RWPE2 (cell line): ENCODE results near the gene CCDC124.

ENCODE experiments used
- ATAC-seq: fragments of 200-7000 bp; cut with Tn5 transposase; 3 replicates; pipeline ENCODE4 v1.9.1; 2021; ENCODE audit warnings: low read depth
- DNase-seq: peaks from one replicate; pipeline ENCODE4 v3.0.0-alpha.2; 2020; ENCODE audit warnings: low spot score
- H3K27ac ChIP-seq: fragments of 450-650 bp; 2 replicates; pipeline ENCODE4 v1.5.1; 2017; ENCODE audit warnings: mild to moderate bottlenecking; ENCODE audit not compliant: poor library complexity, severe bottlenecking
- H3K27me3 ChIP-seq: fragments of 250-450 bp; sonication (Bioruptor Pico); 2 replicates; pipeline ENCODE4 v1.5.1; 2021; ENCODE audit warnings: mild to moderate bottlenecking, moderate library complexity; ENCODE audit not compliant: insufficient read depth, poor library complexity, severe bottlenecking
- H3K36me3 ChIP-seq: fragments of 250-450 bp; sonication (Bioruptor Pico); 2 replicates; pipeline ENCODE4 v1.5.1; 2020; ENCODE audit warnings: low read depth, mild to moderate bottlenecking, moderate library complexity
- H3K4me1 ChIP-seq: fragments of 250-450 bp; sonication (Bioruptor Pico); 2 replicates; pipeline ENCODE4 v1.5.1; 2021; ENCODE audit warnings: mild to moderate bottlenecking, moderate library complexity; ENCODE audit not compliant: insufficient read depth, poor library complexity, severe bottlenecking
- H3K4me3 ChIP-seq: fragments of 250-450 bp; sonication (Bioruptor Pico); 2 replicates; pipeline ENCODE4 v1.5.1; 2021; ENCODE audit warnings: mild to moderate bottlenecking, moderate library complexity; ENCODE audit not compliant: severe bottlenecking
- H3K9me3 ChIP-seq: fragments of 250-450 bp; sonication (Bioruptor Pico); 2 replicates; pipeline ENCODE4 v1.5.1; 2021; ENCODE audit warnings: mild to moderate bottlenecking, moderate library complexity; ENCODE audit not compliant: severe bottlenecking
- CTCF ChIP-seq: fragments of 450-650 bp; IDR thresholded peaks from one replicate; pipeline ENCODE4 v1.5.1; 2017; ENCODE audit warnings: mild to moderate bottlenecking, moderate library complexity; ENCODE audit not compliant: poor library complexity, severe bottlenecking

The CCDC124 gene

DNA sequence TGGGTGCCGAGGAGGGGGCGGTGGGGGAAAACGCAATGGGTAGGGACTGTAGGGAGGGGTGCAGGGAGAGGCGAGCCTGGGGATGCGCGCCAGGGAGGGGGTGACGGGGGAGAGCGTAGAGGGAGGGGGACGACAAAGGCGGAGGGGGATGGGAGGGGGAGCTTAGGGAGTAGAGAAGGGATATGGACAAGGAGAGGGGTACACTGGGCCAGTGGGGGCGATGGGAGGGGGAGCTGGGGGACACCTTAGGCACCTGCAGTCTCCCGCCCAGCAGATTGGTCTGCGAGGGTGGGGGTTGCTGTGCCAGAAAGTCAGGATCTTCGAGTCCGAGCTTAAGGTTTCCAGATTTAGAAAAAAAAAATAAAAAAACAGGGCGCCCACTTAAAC, 15.7 kb downstream of the CCDC124 start:
- DNase-seq, result no peak
- peaks cover 45% of the 10 kb centered on the region for H3K27me3 ChIP-seq
- ATAC-seq, result no peak

GRCh38 chr19:17948931-17949930, 16.4 kb downstream of the CCDC124 start:
- no peak overlapping the region for H3K27ac ChIP-seq
- no peak for TF ChIP-seq CTCF
- peaks cover 52% of the 10 kb centered on the region for H3K27me3 ChIP-seq
- no peak for DNase-seq
- H3K36me3 ChIP-seq, result no peaks in the 10 kb centered on the region
- no peaks in the 10 kb centered on the region for H3K4me1 ChIP-seq
- H3K9me3 ChIP-seq, result no peaks in the 10 kb centered on the region
- no peak overlapping the region for H3K4me3 ChIP-seq
- no peak for ATAC-seq

More for the DNA sequence above, 15.7 kb downstream of the CCDC124 start:
- H3K27ac ChIP-seq, result no peak overlapping the region
- H3K9me3 ChIP-seq, result no peaks in the 10 kb centered on the region
- H3K4me3 ChIP-seq, result peak overlapping the region; percentile 42
- TF ChIP-seq CTCF, result no peak
- 0 out of 2 replicates have a peak, but pooled peaks cover 5% of the 10 kb centered on the region for H3K36me3 ChIP-seq
- no peaks in the 10 kb centered on the region for H3K4me1 ChIP-seq

- no peak overlapping the region for H3K4me3 ChIP-seq
These were observed 17.1 kb downstream of the CCDC124 start for GRCh38 chr19:17949956-17950309.

GRCh38 chr19:17950310-17951156, 17.7 kb downstream of the CCDC124 start:
- DNase-seq (no peak), ATAC-seq (no peak)
- no peaks in the 10 kb centered on the region for H3K36me3 ChIP-seq
- no peak overlapping the region for H3K27ac ChIP-seq
- H3K9me3 ChIP-seq, result no peaks in the 10 kb centered on the region
- H3K4me1 ChIP-seq, result no peaks in the 10 kb centered on the region
- peaks cover 55% of the 10 kb centered on the region for H3K27me3 ChIP-seq
- no peak overlapping the region for H3K4me3 ChIP-seq
- TF ChIP-seq CTCF, result no peak

More at GRCh38 chr19:17949956-17950309, 17.1 kb downstream of the CCDC124 start:
- Histone ChIP-seq H3K36me3 (no peaks in the 10 kb centered on the region), H3K9me3 (no peaks in the 10 kb centered on the region), H3K4me1 (no peaks in the 10 kb centered on the region), H3K27me3 (peaks cover 55% of the 10 kb centered on the region), H3K27ac (no peak overlapping the region)
- DNase-seq (no peak), ATAC-seq (no peak)
- TF ChIP-seq CTCF, result no peak
